CD4-positive, alpha-beta T cell (primary cell): Measurements from ENCODE around the gene TP53I3. TPM values are rescaled to one million over a fixed set of nuclear protein-coding genes. Genes with fewer than 3 reads are reported as not detected.
"Not testable (repeated sequence)": the region's sequence is repeated elsewhere in the genome, so short reads cannot be mapped to it uniquely, and the experiment has no call there.

ENCODE experiments used
- ATAC-seq: fragments of 200-7000 bp; cut with Tn5 transposase; one replicate; pipeline ENCODE4 v1.10.0; 2022; ENCODE audit warnings: mild to moderate bottlenecking; ENCODE audit not compliant: poor library complexity
- CTCF ChIA-PET: fragments of 350-600 bp; sonication (Branson Sonifier 250); formaldehyde crosslinking; loops from one replicate; lab custom pipeline; 2021; ENCODE audit warnings: antibody characterized with exemption, inconsistent platforms; lab: Charles Lee
- POLR2A ChIA-PET: fragments of 350-600 bp; sonication (Branson Sonifier 250); formaldehyde crosslinking; loops from one replicate; lab custom pipeline; 2021; ENCODE audit warnings: antibody characterized with exemption, inconsistent platforms; lab: Charles Lee
- DNase-seq, 14 experiments: peaks; one replicate each; pipeline ENCODE4 v3.0.0-alpha.2; 2013 to 2020; ENCODE audit warnings: mixed read lengths in 2 of 14
- H3K27ac ChIP-seq, 2 donors: one replicate each; pipeline versions ENCODE4 v1.5.1 to v1.7.0; 2013; ENCODE audit warnings: low read length in 2 of 2, low read depth in 1 of 2, mild to moderate bottlenecking in 1 of 2
- H3K27me3 ChIP-seq, 2 experiments: 1 replicate in 1 of 2; 2 replicates in 1 of 2; pipeline versions ENCODE4 v1.6.1 to v1.7.0; 2013; ENCODE audit warnings: low read length in 2 of 2, control low read depth in 1 of 2, mild to moderate bottlenecking in 1 of 2, moderate library complexity in 1 of 2; ENCODE audit not compliant: insufficient read depth in 2 of 2, control insufficient read depth in 1 of 2
- H3K36me3 ChIP-seq: one replicate; pipeline ENCODE4 v1.6.1; 2013; ENCODE audit warnings: low read length, control low read depth; ENCODE audit not compliant: insufficient read depth
- H3K4me1 ChIP-seq: one replicate; pipeline ENCODE4 v1.6.1; 2013; ENCODE audit warnings: low read length, control low read depth; ENCODE audit not compliant: insufficient read depth
- H3K4me3 ChIP-seq: one replicate; pipeline ENCODE4 v1.5.1; 2013; ENCODE audit warnings: mild to moderate bottlenecking, low read length, moderate library complexity
- H3K9me3 ChIP-seq, 2 experiments: 1 replicate in 1 of 2; 2 replicates in 1 of 2; pipeline versions ENCODE4 v1.6.1 to v1.7.0; 2013; ENCODE audit warnings: low read length in 2 of 2, mild to moderate bottlenecking in 2 of 2, control low read depth in 1 of 2, moderate library complexity in 1 of 2; ENCODE audit not compliant: control insufficient read depth in 1 of 2, insufficient read depth in 1 of 2
- H3K27ac Mint-ChIP-seq: one replicate; pipeline ENCODE4 v1.8.0; 2020; ENCODE audit warnings: mixed read lengths
- H3K27me3 Mint-ChIP-seq: one replicate; pipeline ENCODE4 v1.8.0; 2021; ENCODE audit warnings: mixed read lengths
- H3K36me3 Mint-ChIP-seq: one replicate; pipeline ENCODE4 v1.8.0; 2021; ENCODE audit warnings: low read depth, mixed read lengths
- H3K4me1 Mint-ChIP-seq: one replicate; pipeline ENCODE4 v1.8.0; 2021; ENCODE audit warnings: low read depth, mixed read lengths
- H3K4me3 Mint-ChIP-seq: one replicate; pipeline ENCODE4 v1.8.0; 2020; ENCODE audit warnings: mild to moderate bottlenecking, mixed read lengths
- H3K9me3 Mint-ChIP-seq: one replicate; pipeline ENCODE4 v1.8.0; 2020; ENCODE audit warnings: mixed read lengths
- intact Hi-C, 2 experiments: fragments of 100-400 bp; cut with DNase I in 1 of 2; cut with micrococcal nuclease in 1 of 2; formaldehyde crosslinking; loops; one replicate each; pipeline versions ENCODE4 v1.15.1 to v1.9.0; 2023 to 2025; cut with DNase I, micrococcal nuclease
- total RNA-seq, 174 experiments: library from RNA in 2 of 174; stranded (reverse) in 2 of 174; gene quantifications; one replicate each; pipeline ENCODE4 v1.2.3 and lab custom pipeline; 2021 to 2026
- TF ChIP-seq, protein P1 (sequence below): fragments of 200-600 bp; IDR thresholded peaks from one replicate; pipeline ENCODE4 v1.8.0; 2022; ENCODE audit warnings: antibody characterized with exemption, mild to moderate bottlenecking

TP53I3 gene
- total RNA-seq, 2 experiments from 2014 or later: 0.20 to 0.30 TPM

GRCh38 chr2:24101992-24102391, 17.4 kb upstream of the TP53I3 start:
- Mint-ChIP-seq H3K4me1 (no peaks in the 10 kb centered on the region), H3K36me3 (peaks cover 49% of the 10 kb centered on the region), H3K4me3 (no peak overlapping the region), H3K27ac (no peak overlapping the region), H3K9me3 (peaks cover 7% of the 10 kb centered on the region), H3K27me3 (no peaks in the 10 kb centered on the region)
- TF ChIP-seq, protein P1, sequence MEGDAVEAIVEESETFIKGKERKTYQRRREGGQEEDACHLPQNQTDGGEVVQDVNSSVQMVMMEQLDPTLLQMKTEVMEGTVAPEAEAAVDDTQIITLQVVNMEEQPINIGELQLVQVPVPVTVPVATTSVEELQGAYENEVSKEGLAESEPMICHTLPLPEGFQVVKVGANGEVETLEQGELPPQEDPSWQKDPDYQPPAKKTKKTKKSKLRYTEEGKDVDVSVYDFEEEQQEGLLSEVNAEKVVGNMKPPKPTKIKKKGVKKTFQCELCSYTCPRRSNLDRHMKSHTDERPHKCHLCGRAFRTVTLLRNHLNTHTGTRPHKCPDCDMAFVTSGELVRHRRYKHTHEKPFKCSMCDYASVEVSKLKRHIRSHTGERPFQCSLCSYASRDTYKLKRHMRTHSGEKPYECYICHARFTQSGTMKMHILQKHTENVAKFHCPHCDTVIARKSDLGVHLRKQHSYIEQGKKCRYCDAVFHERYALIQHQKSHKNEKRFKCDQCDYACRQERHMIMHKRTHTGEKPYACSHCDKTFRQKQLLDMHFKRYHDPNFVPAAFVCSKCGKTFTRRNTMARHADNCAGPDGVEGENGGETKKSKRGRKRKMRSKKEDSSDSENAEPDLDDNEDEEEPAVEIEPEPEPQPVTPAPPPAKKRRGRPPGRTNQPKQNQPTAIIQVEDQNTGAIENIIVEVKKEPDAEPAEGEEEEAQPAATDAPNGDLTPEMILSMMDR: no peak
- no peaks in the 10 kb centered on the region for H3K4me1 ChIP-seq
- H3K27ac ChIP-seq: no peak overlapping the region
- intact Hi-C loops: no loop called here
- H3K27me3 ChIP-seq: no peaks in the 10 kb centered on the region
- peaks cover 0 to 13% of the 10 kb centered on the region in 2 experiments for H3K9me3 ChIP-seq
- POLR2A ChIA-PET: no interaction called here
- peaks cover 8% of the 10 kb centered on the region for H3K36me3 ChIP-seq
- CTCF ChIA-PET: no interaction called here
- no peak overlapping the region for H3K4me3 ChIP-seq
- ATAC-seq (no peak), DNase-seq (no peak)

DNA sequence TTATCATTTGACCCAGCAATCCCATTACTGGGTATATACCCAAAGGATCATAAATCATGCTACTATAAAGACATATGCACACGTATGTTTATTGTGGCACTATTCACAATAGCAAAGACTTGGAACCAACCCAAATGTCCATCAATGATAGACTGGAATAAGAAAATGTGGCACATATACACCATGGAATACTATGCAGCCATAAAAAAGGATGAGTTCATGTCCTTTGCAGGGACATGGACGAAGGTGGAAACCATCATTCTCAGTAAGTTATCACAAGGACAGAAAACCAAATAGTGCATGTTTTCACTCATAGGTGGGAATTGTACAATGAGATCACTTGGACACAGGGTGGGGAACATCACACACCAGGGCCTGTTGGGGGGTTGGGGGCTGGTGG, 16.1 kb upstream of the TP53I3 start:
- H3K27ac ChIP-seq, H3K27ac Mint-ChIP-seq, ATAC-seq, H3K4me3 ChIP-seq, DNase-seq, H3K4me3 Mint-ChIP-seq, intact Hi-C loops, H3K4me1 ChIP-seq, POLR2A ChIA-PET, H3K9me3 Mint-ChIP-seq, H3K27me3 ChIP-seq, CTCF ChIA-PET, H3K4me1 Mint-ChIP-seq, H3K27me3 Mint-ChIP-seq: not testable (repeated sequence)
- peaks cover 51% of the 10 kb centered on the region for H3K36me3 Mint-ChIP-seq
- H3K9me3 ChIP-seq: peaks cover 0 to 13% of the 10 kb centered on the region in 2 experiments
- peaks cover 13% of the 10 kb centered on the region for H3K36me3 ChIP-seq

DNA sequence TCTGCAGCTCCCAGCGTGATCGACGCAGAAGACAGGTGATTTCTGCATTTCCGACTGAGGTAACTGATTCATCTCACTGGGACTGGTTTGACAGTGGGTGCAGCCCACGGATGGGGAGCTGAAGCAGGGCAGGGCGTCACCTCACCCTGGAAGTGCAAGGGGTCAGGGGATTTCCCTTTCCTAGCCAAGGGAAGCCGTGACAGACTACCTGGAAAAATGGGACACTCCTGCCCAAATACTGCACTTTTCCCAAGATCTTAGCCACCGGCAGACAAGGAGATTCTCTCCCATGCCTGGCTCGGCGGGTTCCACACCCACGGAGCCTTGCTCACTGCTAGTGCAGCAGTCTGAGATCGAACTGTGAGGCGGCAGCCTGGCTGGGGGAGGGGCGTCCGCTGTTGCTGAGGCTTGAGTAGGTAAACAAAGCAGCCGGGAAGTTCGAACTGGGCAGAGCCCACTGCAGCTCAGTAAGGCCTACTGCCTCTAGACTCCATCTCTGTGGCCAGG, 10.6 kb upstream of the TP53I3 start:
- H3K27ac Mint-ChIP-seq, H3K9me3 ChIP-seq, H3K4me3 ChIP-seq, H3K4me3 Mint-ChIP-seq, ATAC-seq, DNase-seq, intact Hi-C loops, H3K27me3 ChIP-seq, H3K4me1 ChIP-seq, H3K27me3 Mint-ChIP-seq, H3K27ac ChIP-seq, H3K9me3 Mint-ChIP-seq, H3K4me1 Mint-ChIP-seq, POLR2A ChIA-PET: not testable (repeated sequence)
- peaks cover 46% of the 10 kb centered on the region for H3K36me3 Mint-ChIP-seq
- CTCF ChIA-PET: interaction anchor here (0.8 kb wide), 1 partner anchor 11 kb away, joined by 3 read pairs; the partner anchor contains the start of gene TP53I3
- peaks cover 21% of the 10 kb centered on the region for H3K36me3 ChIP-seq

- CTCF ChIA-PET: not testable (repeated sequence)
Measured at GRCh38 chr2:24093270-24093669, 8.6 kb upstream of the TP53I3 start.

More at GRCh38 chr2:24093270-24093669, 8.6 kb upstream of the TP53I3 start:
- H3K27ac Mint-ChIP-seq, H3K4me3 Mint-ChIP-seq, H3K9me3 ChIP-seq, H3K4me3 ChIP-seq, H3K27me3 Mint-ChIP-seq, ATAC-seq, DNase-seq, H3K27me3 ChIP-seq, POLR2A ChIA-PET, H3K27ac ChIP-seq, intact Hi-C loops, H3K4me1 ChIP-seq, H3K9me3 Mint-ChIP-seq, H3K4me1 Mint-ChIP-seq: not testable (repeated sequence)
- H3K36me3 ChIP-seq: peaks cover 21% of the 10 kb centered on the region
- H3K36me3 Mint-ChIP-seq: peaks cover 52% of the 10 kb centered on the region
